Breast epithelium (tissue), 3 donors: ENCODE measurements around the gene CLTB.

Experiments used
- POLR2AphosphoS5 ChIP-seq, 3 donors: sonication (generic); formaldehyde crosslinking; IDR thresholded peaks; one replicate each; pipeline ENCODE4 v1.6.1; 2017; ENCODE audit warnings: antibody characterized with exemption in 3 of 3
- TF ChIP-seq, protein P1 (sequence below), 3 donors: fragments of 450-650 bp; IDR thresholded peaks; one replicate each; pipeline ENCODE4 v1.5.1; 2016 to 2017; ENCODE audit warnings: antibody characterized with exemption in 3 of 3, mild to moderate bottlenecking in 3 of 3, moderate library complexity in 3 of 3

DNA sequence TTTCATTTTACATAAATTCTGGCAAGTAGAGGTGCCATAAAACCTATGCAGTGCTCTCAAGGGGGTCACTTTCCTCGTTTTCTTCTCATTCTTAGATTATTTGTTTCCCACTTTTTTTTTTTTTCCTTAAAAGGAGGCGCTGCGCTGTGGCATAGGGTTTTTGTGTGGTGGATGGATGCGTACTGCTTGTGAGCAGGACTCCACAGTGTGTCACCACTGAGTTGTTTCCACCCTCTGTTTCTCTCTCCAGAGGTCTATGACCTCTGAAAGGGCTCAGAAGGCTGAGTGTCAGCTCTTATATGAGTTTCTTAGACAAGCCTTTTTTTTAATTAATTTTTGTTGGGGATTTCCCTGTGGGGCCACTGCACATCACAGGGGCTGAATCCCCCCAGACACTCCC lies 13.6 kb upstream of the CLTB start:
- TF ChIP-seq, protein P1, sequence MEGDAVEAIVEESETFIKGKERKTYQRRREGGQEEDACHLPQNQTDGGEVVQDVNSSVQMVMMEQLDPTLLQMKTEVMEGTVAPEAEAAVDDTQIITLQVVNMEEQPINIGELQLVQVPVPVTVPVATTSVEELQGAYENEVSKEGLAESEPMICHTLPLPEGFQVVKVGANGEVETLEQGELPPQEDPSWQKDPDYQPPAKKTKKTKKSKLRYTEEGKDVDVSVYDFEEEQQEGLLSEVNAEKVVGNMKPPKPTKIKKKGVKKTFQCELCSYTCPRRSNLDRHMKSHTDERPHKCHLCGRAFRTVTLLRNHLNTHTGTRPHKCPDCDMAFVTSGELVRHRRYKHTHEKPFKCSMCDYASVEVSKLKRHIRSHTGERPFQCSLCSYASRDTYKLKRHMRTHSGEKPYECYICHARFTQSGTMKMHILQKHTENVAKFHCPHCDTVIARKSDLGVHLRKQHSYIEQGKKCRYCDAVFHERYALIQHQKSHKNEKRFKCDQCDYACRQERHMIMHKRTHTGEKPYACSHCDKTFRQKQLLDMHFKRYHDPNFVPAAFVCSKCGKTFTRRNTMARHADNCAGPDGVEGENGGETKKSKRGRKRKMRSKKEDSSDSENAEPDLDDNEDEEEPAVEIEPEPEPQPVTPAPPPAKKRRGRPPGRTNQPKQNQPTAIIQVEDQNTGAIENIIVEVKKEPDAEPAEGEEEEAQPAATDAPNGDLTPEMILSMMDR (IDR thresholded peaks at IDR 0.05): no peak
- TF ChIP-seq POLR2AphosphoS5 (IDR thresholded peaks at IDR 0.05): no peak
